Mesenchymal stem cell (in vitro differentiated cells and primary cell): ENCODE measurements around the gene CSNK1D.

Experiments used
- DNase-seq: peaks from one replicate; pipeline ENCODE4 v3.0.0-alpha.2; 2013
- H2AFZ ChIP-seq: one replicate; pipeline ENCODE4 v1.6.1; 2013; ENCODE audit warnings: low read depth, mild to moderate bottlenecking, control low read depth, inconsistent platforms, low read length, moderate library complexity
- H2AK5ac ChIP-seq: 2 replicates; pipeline ENCODE4 v1.6.1; 2013; ENCODE audit warnings: low read length, moderate library complexity, mild to moderate bottlenecking, inconsistent platforms; ENCODE audit not compliant: severe bottlenecking
- H2BK120ac ChIP-seq: one replicate; pipeline ENCODE4 v1.6.1; 2013; ENCODE audit warnings: low read depth, mild to moderate bottlenecking, inconsistent platforms, low read length, moderate library complexity
- H2BK12ac ChIP-seq, 2 experiments: one replicate each; pipeline ENCODE4 v1.6.1; 2013; ENCODE audit warnings: inconsistent platforms in 2 of 2, low read length in 2 of 2, mild to moderate bottlenecking in 2 of 2, moderate library complexity in 2 of 2, control low read depth in 1 of 2
- H2BK15ac ChIP-seq: one replicate; pipeline ENCODE4 v1.6.1; 2013; ENCODE audit warnings: mild to moderate bottlenecking, low read depth, inconsistent platforms; ENCODE audit not compliant: poor library complexity, severe bottlenecking
- H2BK5ac ChIP-seq: 2 replicates; pipeline ENCODE4 v1.6.1; 2013; ENCODE audit warnings: low read depth, mild to moderate bottlenecking, low read length, control low read depth, inconsistent platforms; ENCODE audit not compliant: poor library complexity, severe bottlenecking
- H3K14ac ChIP-seq, 2 experiments: one replicate each; pipeline ENCODE4 v1.6.1; 2013; ENCODE audit warnings: inconsistent platforms in 2 of 2, low read length in 2 of 2, control low read depth in 1 of 2, mild to moderate bottlenecking in 1 of 2, moderate library complexity in 1 of 2
- H3K18ac ChIP-seq, 2 experiments: one replicate each; pipeline ENCODE4 v1.6.1; 2013; ENCODE audit warnings: inconsistent platforms in 2 of 2, low read length in 2 of 2, control low read depth in 1 of 2, low read depth in 1 of 2, mild to moderate bottlenecking in 1 of 2
- H3K23ac ChIP-seq, 2 experiments: one replicate each; pipeline ENCODE4 v1.6.1; 2013; ENCODE audit warnings: inconsistent platforms in 2 of 2, low read length in 2 of 2, mild to moderate bottlenecking in 2 of 2, moderate library complexity in 2 of 2, control low read depth in 1 of 2
- H3K27ac ChIP-seq: 2 replicates; pipeline ENCODE4 v1.5.1; 2013; ENCODE audit warnings: mild to moderate bottlenecking, moderate library complexity, low read length, control low read depth, inconsistent platforms; ENCODE audit not compliant: poor library complexity, severe bottlenecking
- H3K27me3 ChIP-seq, 2 experiments: 2 replicates each; pipeline versions ENCODE4 v1.6.1 to v1.7.0; 2013; ENCODE audit warnings: low read length in 2 of 2, mild to moderate bottlenecking in 2 of 2, moderate library complexity in 2 of 2, control low read depth in 1 of 2, inconsistent platforms in 1 of 2; ENCODE audit not compliant: control insufficient read depth in 1 of 2, insufficient read depth in 1 of 2
- H3K36me3 ChIP-seq, 2 experiments: 2 replicates each; pipeline versions ENCODE4 v1.6.1 to v1.7.0; 2013; ENCODE audit warnings: low read length in 2 of 2, control low read depth in 1 of 2, inconsistent platforms in 1 of 2, low read depth in 1 of 2, mild to moderate bottlenecking in 1 of 2; ENCODE audit not compliant: insufficient read depth in 2 of 2, control insufficient read depth in 1 of 2
- H3K4ac ChIP-seq, 2 experiments: one replicate each; pipeline ENCODE4 v1.6.1; 2013; ENCODE audit warnings: inconsistent platforms in 2 of 2, low read length in 2 of 2, mild to moderate bottlenecking in 2 of 2, moderate library complexity in 2 of 2, control low read depth in 1 of 2, low read depth in 1 of 2
- H3K4me1 ChIP-seq: 2 replicates; pipeline ENCODE4 v1.6.1; 2013; ENCODE audit warnings: low read depth, low read length, control low read depth; ENCODE audit not compliant: control insufficient read depth, insufficient read depth
- H3K4me2 ChIP-seq: 2 replicates; pipeline ENCODE4 v1.6.1; 2013; ENCODE audit warnings: low read length, mild to moderate bottlenecking, inconsistent platforms; ENCODE audit not compliant: poor library complexity, severe bottlenecking
- H3K4me3 ChIP-seq, 2 experiments: 2 replicates each; pipeline versions ENCODE4 v1.5.1 to v1.7.0; 2013; ENCODE audit warnings: low read length in 2 of 2, mild to moderate bottlenecking in 2 of 2, control low read depth in 1 of 2, low read depth in 1 of 2; ENCODE audit not compliant: insufficient read depth in 1 of 2
- H3K79me1 ChIP-seq: replicated peaks from 2 replicates; pipeline ENCODE4 v1.6.1; 2013; ENCODE audit warnings: mild to moderate bottlenecking, control low read depth, low read length, inconsistent platforms; ENCODE audit not compliant: poor library complexity, severe bottlenecking
- H3K9ac ChIP-seq: 2 replicates; pipeline ENCODE4 v1.7.0; 2013; ENCODE audit warnings: mild to moderate bottlenecking, low read length, moderate library complexity
- H3K9me3 ChIP-seq: 2 replicates; pipeline ENCODE4 v1.7.0; 2013; ENCODE audit warnings: mild to moderate bottlenecking, low read length; ENCODE audit not compliant: control insufficient read depth
- H4K8ac ChIP-seq: one replicate; pipeline ENCODE4 v1.6.1; 2013; ENCODE audit warnings: inconsistent platforms, mild to moderate bottlenecking, low read length, moderate library complexity
- H4K91ac ChIP-seq: one replicate; pipeline ENCODE4 v1.6.1; 2013; ENCODE audit warnings: mild to moderate bottlenecking, low read length, inconsistent platforms
- WGBS: methylation state at CpG from one replicate; pipeline ENCODE4 v1.1.7; 2013; ENCODE audit warnings: mixed read lengths; 5-methylcytosine and 5-hydroxymethylcytosine counted together

CSNK1D gene

GRCh38 chr17:82318772-82319606 lies 45.5 kb upstream of the CSNK1D start:
- Histone ChIP-seq H4K8ac (no peak overlapping the region), H4K91ac (no peak overlapping the region), H2AFZ (no peak overlapping the region), H3K79me1 (no peaks in the 10 kb centered on the region), H3K23ac (no peak overlapping the region), H3K9me3 (no peaks in the 10 kb centered on the region), H2BK5ac (no peak overlapping the region), H3K4me1 (peaks cover 7% of the 10 kb centered on the region), H2AK5ac (no peak overlapping the region), H3K27me3 (peaks cover 28 to 30% of the 10 kb centered on the region in 2 experiments), H2BK120ac (no peak overlapping the region), H2BK12ac (no peak overlapping the region), H3K9ac (no peak overlapping the region), H3K14ac (no peak overlapping the region), H3K18ac (no peak overlapping the region), H3K4me2 (no peak overlapping the region), H3K4ac (no peak overlapping the region), H2BK15ac (no peak overlapping the region), H3K27ac (no peak overlapping the region), H3K36me3 (peaks cover 0 to 6% of the 10 kb centered on the region in 2 experiments), H3K4me3 (no peak overlapping the region)
- DNase-seq: no peak
- WGBS: 97% methylated on average over 76 of the region's 76 CpGs

DNA sequence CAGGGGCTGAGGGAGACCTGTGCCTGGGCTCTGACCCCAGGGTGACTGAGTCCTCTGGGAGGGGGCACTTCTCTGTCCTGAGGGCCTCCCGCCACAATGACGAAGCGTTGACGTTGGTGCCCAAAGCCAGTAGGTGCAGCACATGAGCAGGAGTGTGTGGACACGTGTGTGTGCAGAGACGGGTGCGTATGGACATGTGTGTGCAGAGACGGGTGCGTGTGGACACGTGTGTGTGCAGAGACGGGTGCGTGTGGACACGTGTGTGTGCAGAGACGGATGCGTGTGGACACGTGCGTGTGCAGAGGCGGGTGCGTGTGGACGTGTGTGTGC lies 44.6 kb upstream of the CSNK1D start:
- H4K91ac ChIP-seq: no peak overlapping the region
- no peak overlapping the region for H3K4me2 ChIP-seq
- H2BK5ac ChIP-seq: no peak overlapping the region
- no peak overlapping the region for H3K18ac ChIP-seq
- H2AFZ ChIP-seq: no peak overlapping the region
- 98% methylated on average over 20 of the region's 20 CpGs for WGBS
- no peak overlapping the region for H2BK12ac ChIP-seq
- H3K4me3 ChIP-seq: no peak overlapping the region
- peaks cover 9% of the 10 kb centered on the region for H3K4me1 ChIP-seq
- no peak overlapping the region for H3K9ac ChIP-seq
- no peak overlapping the region for H2BK15ac ChIP-seq
- no peak overlapping the region for H4K8ac ChIP-seq
- H3K14ac ChIP-seq: no peak overlapping the region
- H2AK5ac ChIP-seq: no peak overlapping the region
- H3K23ac ChIP-seq: no peak overlapping the region
- peaks cover 0 to 5% of the 10 kb centered on the region in 2 experiments for H3K36me3 ChIP-seq
- DNase-seq: no peak
- no peak overlapping the region for H3K4ac ChIP-seq
- H2BK120ac ChIP-seq: no peak overlapping the region
- no peak overlapping the region for H3K27ac ChIP-seq
- no peaks in the 10 kb centered on the region for H3K79me1 ChIP-seq
- peaks cover 30 to 39% of the 10 kb centered on the region in 2 experiments for H3K27me3 ChIP-seq
- no peaks in the 10 kb centered on the region for H3K9me3 ChIP-seq

DNA sequence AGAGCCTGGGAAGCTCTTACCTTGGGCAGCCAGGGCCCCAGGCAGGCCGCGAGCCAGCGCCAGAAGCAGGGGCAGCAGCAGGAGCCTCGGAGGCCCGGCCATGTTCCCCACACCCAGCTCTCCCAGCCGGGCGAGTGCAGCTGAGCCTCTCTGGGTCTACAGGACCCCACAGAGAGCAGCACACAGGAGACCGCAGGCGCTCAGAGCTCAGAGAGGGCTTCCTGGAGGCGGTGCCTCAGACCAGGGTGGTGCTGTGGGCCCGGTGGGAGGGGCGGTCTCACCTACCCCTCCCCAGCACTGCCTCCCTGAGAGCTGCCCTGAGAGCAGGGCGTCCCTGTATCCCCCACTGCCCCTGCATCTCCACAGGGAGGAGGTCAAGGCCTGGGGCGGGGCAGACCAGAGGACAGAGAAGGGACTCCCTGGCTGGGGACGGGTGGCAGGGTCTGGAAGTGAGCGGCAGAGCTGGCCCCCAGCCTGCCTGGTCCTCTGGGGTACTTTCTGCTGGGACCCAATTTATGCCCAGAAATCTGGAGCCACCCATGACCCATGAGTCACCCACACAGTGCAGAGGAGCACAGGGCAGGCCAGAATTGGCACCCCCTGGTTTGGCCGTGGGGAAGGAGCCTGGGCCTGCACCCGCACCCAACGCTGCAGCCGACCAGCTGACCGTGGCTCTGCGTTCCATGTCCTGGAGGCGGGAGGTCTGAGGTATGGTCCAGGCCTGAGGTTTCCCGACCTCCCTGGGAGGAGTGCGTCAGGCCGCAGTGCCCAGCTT lies 44.1 kb upstream of the CSNK1D start, which contains the start of gene CD7:
TSS of gene CD7 (minus strand) at position 215 of the 775 bp plus-strand sequence. CDS start at position 102, 113 bp downstream.
- Histone ChIP-seq H2AK5ac (no peak within 1 kb of the TSS), H2BK5ac (no peak within 1 kb of the TSS), H3K9ac (no peak within 1 kb of the TSS), H3K4me1 (peaks cover 9% of the 10 kb centered on the region), H3K27ac (no peak within 1 kb of the TSS), H4K8ac (no peak within 1 kb of the TSS), H4K91ac (no peak within 1 kb of the TSS), H2BK120ac (no peak within 1 kb of the TSS), H2BK12ac (no peak within 1 kb of the TSS), H3K27me3 (peaks cover 30 to 39% of the 10 kb centered on the region in 2 experiments), H3K4ac (no peak within 1 kb of the TSS), H3K36me3 (no peaks in the 10 kb centered on the region), H2BK15ac (peak within 1 kb of the TSS; percentile 12), H2AFZ (no peak within 1 kb of the TSS), H3K18ac (no peak within 1 kb of the TSS), H3K4me3 (no peak within 1 kb of the TSS), H3K23ac (no peak within 1 kb of the TSS), H3K14ac (no peak within 1 kb of the TSS), H3K9me3 (no peaks in the 10 kb centered on the region), H3K79me1 (no peaks in the 10 kb centered on the region), H3K4me2 (no peak within 1 kb of the TSS)
- WGBS: 85% methylated on average over 24 of the region's 26 CpGs
- DNase-seq: no peak
